ENCODE data around the gene NACC1.

DNA sequence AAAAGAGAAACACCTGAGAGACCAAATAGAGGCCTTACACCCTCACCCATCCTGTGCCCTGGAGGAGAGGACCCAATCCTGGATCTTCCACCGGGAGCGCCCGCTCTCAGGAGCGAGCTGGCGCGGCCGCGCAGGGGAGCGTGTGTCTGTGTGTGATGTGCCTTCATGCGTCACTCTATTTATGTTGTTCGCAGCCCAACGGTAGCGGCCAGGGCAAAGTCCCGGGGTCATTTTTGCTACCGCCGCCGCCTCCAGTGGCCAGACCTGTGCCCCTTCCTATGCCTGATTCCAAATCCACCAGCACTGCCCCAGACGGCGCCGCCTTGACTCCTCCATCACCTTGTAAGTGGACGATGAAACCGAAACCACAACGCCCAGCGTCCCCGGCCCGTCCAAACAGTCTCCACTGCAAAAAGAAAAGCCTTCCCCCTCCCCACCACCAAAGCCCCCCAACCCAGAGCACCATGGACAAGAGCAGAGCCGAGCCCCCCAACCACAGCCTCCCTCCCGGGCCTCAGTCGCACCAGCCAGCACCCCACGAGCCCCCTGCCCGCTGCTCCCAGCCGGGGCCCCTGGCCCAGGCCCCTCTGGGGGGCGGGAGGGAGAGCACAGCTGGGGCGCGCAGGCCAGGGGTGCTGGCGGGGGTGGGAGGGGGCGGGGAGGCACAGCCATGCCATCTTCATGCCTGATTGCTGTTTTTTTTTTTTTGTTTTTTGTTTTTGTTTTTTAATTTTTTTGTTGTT lies 30.1 kb upstream of the NACC1 start:
- TF ChIP-seq, protein P1, sequence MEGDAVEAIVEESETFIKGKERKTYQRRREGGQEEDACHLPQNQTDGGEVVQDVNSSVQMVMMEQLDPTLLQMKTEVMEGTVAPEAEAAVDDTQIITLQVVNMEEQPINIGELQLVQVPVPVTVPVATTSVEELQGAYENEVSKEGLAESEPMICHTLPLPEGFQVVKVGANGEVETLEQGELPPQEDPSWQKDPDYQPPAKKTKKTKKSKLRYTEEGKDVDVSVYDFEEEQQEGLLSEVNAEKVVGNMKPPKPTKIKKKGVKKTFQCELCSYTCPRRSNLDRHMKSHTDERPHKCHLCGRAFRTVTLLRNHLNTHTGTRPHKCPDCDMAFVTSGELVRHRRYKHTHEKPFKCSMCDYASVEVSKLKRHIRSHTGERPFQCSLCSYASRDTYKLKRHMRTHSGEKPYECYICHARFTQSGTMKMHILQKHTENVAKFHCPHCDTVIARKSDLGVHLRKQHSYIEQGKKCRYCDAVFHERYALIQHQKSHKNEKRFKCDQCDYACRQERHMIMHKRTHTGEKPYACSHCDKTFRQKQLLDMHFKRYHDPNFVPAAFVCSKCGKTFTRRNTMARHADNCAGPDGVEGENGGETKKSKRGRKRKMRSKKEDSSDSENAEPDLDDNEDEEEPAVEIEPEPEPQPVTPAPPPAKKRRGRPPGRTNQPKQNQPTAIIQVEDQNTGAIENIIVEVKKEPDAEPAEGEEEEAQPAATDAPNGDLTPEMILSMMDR (IDR thresholded peaks at IDR 0.05; ENCODE audit: low read depth, low read length), result no peak
- TF ChIP-seq MYC (IDR thresholded peaks at IDR 0.05; ENCODE audit: low read depth, low read length), result no peak
- TF ChIP-seq POLR2A (IDR thresholded peaks at IDR 0.05; ENCODE audit: extremely low read depth, insufficient read length), result no peak
- TF ChIP-seq, protein P2, sequence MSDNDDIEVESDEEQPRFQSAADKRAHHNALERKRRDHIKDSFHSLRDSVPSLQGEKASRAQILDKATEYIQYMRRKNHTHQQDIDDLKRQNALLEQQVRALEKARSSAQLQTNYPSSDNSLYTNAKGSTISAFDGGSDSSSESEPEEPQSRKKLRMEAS (IDR thresholded peaks at IDR 0.05; ENCODE audit: low read depth, low read length), result no peak

Data from NB4 (cell line).